Body of pancreas (tissue), 4 donors: ENCODE data around the gene TTC27.

Experiments used
- POLR2A ChIP-seq, 3 donors: fragments of 450-650 bp; IDR thresholded peaks; one replicate each; pipeline ENCODE4 v1.6.1; 2016; ENCODE audit warnings: antibody characterized with exemption in 3 of 3, mild to moderate bottlenecking in 2 of 3
- TF ChIP-seq, protein P1 (sequence below), 7 experiments: fragments of 450-650 bp in 4 of 7; fragments of 200-600 bp in 3 of 7; sonication (generic) in 3 of 7; IDR thresholded peaks; one replicate each; pipeline ENCODE4 v1.5.1; 2016 to 2019; ENCODE audit warnings: antibody characterized with exemption in 7 of 7

DNA sequence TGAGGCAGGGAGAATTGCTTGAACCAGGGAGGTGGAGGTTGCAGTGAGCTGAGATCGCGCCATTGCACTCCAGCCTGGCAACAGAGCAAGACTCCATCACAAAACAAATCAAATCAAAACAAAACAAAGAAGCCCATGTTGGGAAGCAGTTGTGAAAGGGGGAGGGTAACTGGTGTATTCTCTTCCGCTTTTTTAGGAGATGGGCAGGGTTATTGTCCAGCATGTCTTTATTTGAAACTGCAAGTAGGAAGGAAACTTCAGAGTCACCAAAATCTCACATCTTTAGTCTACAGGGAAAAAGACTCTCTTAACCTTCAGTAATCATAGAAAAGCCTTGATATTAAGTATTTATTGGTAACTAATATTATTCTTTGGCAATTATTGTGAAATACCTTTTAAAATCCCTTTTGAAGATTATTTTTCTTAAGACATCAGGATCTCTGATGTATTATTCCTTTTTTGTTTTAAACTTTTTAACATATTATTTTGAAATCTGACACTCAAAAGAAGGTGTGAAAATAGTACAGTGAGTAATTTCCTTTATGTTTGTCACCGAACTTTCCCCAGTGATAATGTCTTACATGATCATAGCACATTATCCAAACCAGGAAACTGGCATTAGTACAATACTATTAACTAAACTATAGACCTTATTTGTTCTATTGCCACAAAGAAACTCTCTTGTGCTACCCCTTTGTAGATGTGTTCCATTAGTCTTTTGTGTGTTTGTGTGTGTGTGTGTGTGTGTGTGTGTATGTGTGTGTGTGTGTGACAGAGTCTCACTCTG lies 234.6 kb downstream of the TTC27 start:
- TF ChIP-seq, protein P1, sequence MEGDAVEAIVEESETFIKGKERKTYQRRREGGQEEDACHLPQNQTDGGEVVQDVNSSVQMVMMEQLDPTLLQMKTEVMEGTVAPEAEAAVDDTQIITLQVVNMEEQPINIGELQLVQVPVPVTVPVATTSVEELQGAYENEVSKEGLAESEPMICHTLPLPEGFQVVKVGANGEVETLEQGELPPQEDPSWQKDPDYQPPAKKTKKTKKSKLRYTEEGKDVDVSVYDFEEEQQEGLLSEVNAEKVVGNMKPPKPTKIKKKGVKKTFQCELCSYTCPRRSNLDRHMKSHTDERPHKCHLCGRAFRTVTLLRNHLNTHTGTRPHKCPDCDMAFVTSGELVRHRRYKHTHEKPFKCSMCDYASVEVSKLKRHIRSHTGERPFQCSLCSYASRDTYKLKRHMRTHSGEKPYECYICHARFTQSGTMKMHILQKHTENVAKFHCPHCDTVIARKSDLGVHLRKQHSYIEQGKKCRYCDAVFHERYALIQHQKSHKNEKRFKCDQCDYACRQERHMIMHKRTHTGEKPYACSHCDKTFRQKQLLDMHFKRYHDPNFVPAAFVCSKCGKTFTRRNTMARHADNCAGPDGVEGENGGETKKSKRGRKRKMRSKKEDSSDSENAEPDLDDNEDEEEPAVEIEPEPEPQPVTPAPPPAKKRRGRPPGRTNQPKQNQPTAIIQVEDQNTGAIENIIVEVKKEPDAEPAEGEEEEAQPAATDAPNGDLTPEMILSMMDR (IDR thresholded peaks at IDR 0.05): no peak
- no peak for TF ChIP-seq POLR2A (IDR thresholded peaks at IDR 0.05)
